ENCODE data around the gene GPNMB.
"Not testable (repeated sequence)": the region's sequence is repeated elsewhere in the genome, so short reads cannot be mapped to it uniquely, and the experiment has no call there.

Gene GPNMB

GRCh38 chr7:23306936-23307521 is 60.5 kb downstream of the GPNMB start:
- DNase-seq (ENCODE audit: low read depth in 2 of 2), result no peak

GRCh38 chr7:23308754-23309153 is 62.2 kb downstream of the GPNMB start:
- DNase-seq (ENCODE audit: low read depth in 2 of 2), result no peak

GRCh38 chr7:23312141-23312540 is 65.6 kb downstream of the GPNMB start:
- not testable (repeated sequence) for DNase-seq (ENCODE audit: low read depth in 2 of 2)

GRCh38 chr7:23315366-23315765 is 68.8 kb downstream of the GPNMB start:
- DNase-seq (ENCODE audit: low read depth in 2 of 2), result no peak
